Mesodermal cell (in vitro differentiated cells): ENCODE measurements around the gene TBX21.
A peak's percentile ranks its signal among the peaks of the same experiment; 100 is the strongest.

Experiments used
- H3K27ac ChIP-seq: 2 replicates; pipeline ENCODE4 v1.7.0; 2013; ENCODE audit warnings: mild to moderate bottlenecking, low read depth, low read length, moderate library complexity; ENCODE audit not compliant: severe bottlenecking
- H3K36me3 ChIP-seq: 2 replicates; pipeline ENCODE4 v1.7.1; 2013; ENCODE audit warnings: mild to moderate bottlenecking, low read length, moderate library complexity; ENCODE audit not compliant: control insufficient read depth, insufficient read depth
- H3K4me1 ChIP-seq: one replicate; pipeline ENCODE4 v1.7.1; 2013; ENCODE audit warnings: mild to moderate bottlenecking, low read length; ENCODE audit not compliant: insufficient read depth, control insufficient read depth, poor library complexity, severe bottlenecking
- H3K4me3 ChIP-seq: 2 replicates; pipeline ENCODE4 v1.7.0; 2013; ENCODE audit warnings: low read length, control low read depth, mild to moderate bottlenecking; ENCODE audit not compliant: insufficient read depth, poor library complexity, severe bottlenecking; ENCODE audit errors: extremely low read depth
- H3K9me3 ChIP-seq: 2 replicates; pipeline ENCODE4 v1.7.1; 2013; ENCODE audit warnings: mild to moderate bottlenecking, low read length, moderate library complexity; ENCODE audit not compliant: control insufficient read depth
- WGBS, 2 experiments: methylation state at CpG; one replicate each; pipeline ENCODE4 v1.1.5; 2013; ENCODE audit warnings: missing lambda C conversion rate in 2 of 2; ENCODE audit not compliant: insufficient coverage in 2 of 2; 5-methylcytosine and 5-hydroxymethylcytosine counted together

Gene TBX21

GRCh38 chr17:47726796-47727703, 6.0 kb upstream of the TBX21 start:
- no peaks in the 10 kb centered on the region for H3K9me3 ChIP-seq
- no peak overlapping the region for H3K27ac ChIP-seq
- WGBS, 2 experiments, result 89 to 92% methylated on average over 10 of the region's 12 CpGs

GRCh38 chr17:47727704-47728036, 5.4 kb upstream of the TBX21 start:
- no peak overlapping the region for H3K27ac ChIP-seq
- H3K4me3 ChIP-seq, result no peak overlapping the region
- no peaks in the 10 kb centered on the region for H3K9me3 ChIP-seq
- 89 to 97% methylated on average over 5 to 8 of the region's 9 CpGs for WGBS, 2 experiments
- no peaks in the 10 kb centered on the region for H3K36me3 ChIP-seq
- H3K4me1 ChIP-seq, result peaks cover 3% of the 10 kb centered on the region

More at GRCh38 chr17:47726796-47727703, 6.0 kb upstream of the TBX21 start:
- Histone ChIP-seq H3K4me3 (no peak overlapping the region), H3K36me3 (no peaks in the 10 kb centered on the region), H3K4me1 (peaks cover 3% of the 10 kb centered on the region)

- Histone ChIP-seq H3K36me3 (no peaks in the 10 kb centered on the region), H3K4me1 (peaks cover 3% of the 10 kb centered on the region), H3K27ac (no peak overlapping the region), H3K9me3 (no peaks in the 10 kb centered on the region), H3K4me3 (no peak overlapping the region)
- WGBS, 2 experiments, result 94% methylated on average over 2 of the region's 4 CpGs
Observed at GRCh38 chr17:47728214-47728877, 4.7 kb upstream of the TBX21 start.

DNA sequence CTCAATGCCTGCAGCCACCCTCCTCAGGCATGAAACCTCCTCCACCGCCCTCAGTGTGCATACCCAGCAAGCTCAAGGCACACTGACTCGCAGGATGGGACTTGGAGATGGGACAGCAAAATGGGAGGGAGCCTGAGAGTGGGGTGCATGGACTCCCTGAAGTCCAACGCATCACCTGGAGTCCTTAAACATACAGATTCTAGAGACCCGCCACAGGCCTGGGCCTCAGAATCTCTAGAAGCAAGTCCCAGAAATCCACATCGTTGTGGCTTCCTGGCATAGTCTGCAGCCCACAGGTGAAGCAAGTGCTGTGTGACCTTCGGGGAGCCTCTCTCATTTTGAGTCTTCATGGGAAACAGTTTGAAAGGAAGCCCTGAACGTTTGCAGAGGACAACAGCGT, 3.6 kb upstream of the TBX21 start:
- Histone ChIP-seq H3K36me3 (no peaks in the 10 kb centered on the region), H3K27ac (no peak overlapping the region), H3K4me1 (peaks cover 3% of the 10 kb centered on the region), H3K4me3 (no peak overlapping the region), H3K9me3 (no peaks in the 10 kb centered on the region)
- 82 to 92% methylated on average over 5 of the region's 8 CpGs for WGBS, 2 experiments

DNA sequence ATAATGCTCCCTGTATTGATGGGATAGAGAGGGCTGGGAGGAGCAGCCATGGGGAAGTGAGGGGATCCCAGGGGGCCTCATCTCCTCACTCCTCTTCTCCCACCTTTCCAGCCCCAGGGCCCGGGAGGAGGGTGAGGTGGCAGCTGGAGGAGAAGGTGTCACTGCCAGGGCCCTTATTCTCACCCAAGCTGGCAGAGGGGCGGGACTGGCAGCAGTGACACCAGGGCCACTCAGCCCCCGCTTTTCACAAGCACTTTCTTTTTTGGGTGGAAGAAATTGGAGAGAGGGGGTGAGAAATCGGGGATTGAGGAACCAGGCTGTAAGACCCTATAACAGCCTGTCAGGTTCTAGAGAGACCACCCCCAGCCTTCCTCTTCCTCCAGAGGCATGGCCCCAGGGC, 2.4 kb upstream of the TBX21 start:
- 100% methylated on average over 1 of the region's 4 CpGs; no CpG with 5 or more reads in 1 of the 2 experiments for WGBS, 2 experiments
- Histone ChIP-seq H3K36me3 (no peaks in the 10 kb centered on the region), H3K4me3 (no peak overlapping the region), H3K9me3 (no peaks in the 10 kb centered on the region), H3K27ac (no peak overlapping the region), H3K4me1 (peaks cover 3% of the 10 kb centered on the region)

GRCh38 chr17:47731396-47731795, 1.6 kb upstream of the TBX21 start:
- no peak overlapping the region for H3K4me3 ChIP-seq
- H3K36me3 ChIP-seq, result no peaks in the 10 kb centered on the region
- peaks cover 3% of the 10 kb centered on the region for H3K4me1 ChIP-seq
- H3K27ac ChIP-seq, result no peak overlapping the region
- no peaks in the 10 kb centered on the region for H3K9me3 ChIP-seq
- WGBS, 2 experiments, result 63 to 67% methylated on average over 1 of the region's 2 CpGs

- WGBS, 2 experiments, result 42 to 51% methylated on average over 10 to 12 of the region's 12 CpGs
- no peaks in the 10 kb centered on the region for H3K9me3 ChIP-seq
- peak overlapping the region; percentile 33 for H3K4me3 ChIP-seq
Observed at GRCh38 chr17:47732399-47733046, 513 bp upstream of the TBX21 start.

GRCh38 chr17:47733674-47734410, 806 bp downstream of the TBX21 start:
- Histone ChIP-seq H3K9me3 (no peaks in the 10 kb centered on the region), H3K36me3 (no peaks in the 10 kb centered on the region), H3K4me1 (peaks cover 3% of the 10 kb centered on the region), H3K4me3 (peak overlapping the region; percentile 33), H3K27ac (no peak overlapping the region)
- 9 to 17% methylated on average over 43 to 57 of the region's 60 CpGs for WGBS, 2 experiments

More at GRCh38 chr17:47732399-47733046, 513 bp upstream of the TBX21 start:
- Histone ChIP-seq H3K27ac (no peak overlapping the region), H3K36me3 (no peaks in the 10 kb centered on the region), H3K4me1 (peaks cover 3% of the 10 kb centered on the region)

DNA sequence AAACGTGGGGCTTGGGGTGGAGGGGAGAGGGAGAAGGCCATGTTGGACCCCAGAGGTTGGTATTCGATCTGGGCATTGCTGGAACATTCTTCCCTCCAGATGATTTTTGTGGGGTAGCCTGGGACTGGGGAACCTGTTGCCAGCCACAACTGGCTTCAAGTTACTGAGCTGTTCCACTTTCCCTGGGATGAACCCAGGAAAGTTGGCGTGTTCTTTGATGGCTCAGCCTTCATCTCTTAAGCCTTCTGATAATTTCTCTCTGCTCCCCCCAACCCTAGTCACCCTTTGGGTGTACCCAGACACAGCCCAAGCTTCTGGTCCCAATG, 2.1 kb downstream of the TBX21 start:
- WGBS, 2 experiments, result 89 to 95% methylated on average over 3 of the region's 3 CpGs
- H3K4me3 ChIP-seq, result no peak overlapping the region
- no peaks in the 10 kb centered on the region for H3K9me3 ChIP-seq
- no peaks in the 10 kb centered on the region for H3K36me3 ChIP-seq
- no peak overlapping the region for H3K27ac ChIP-seq
- H3K4me1 ChIP-seq, result peaks cover 3% of the 10 kb centered on the region

DNA sequence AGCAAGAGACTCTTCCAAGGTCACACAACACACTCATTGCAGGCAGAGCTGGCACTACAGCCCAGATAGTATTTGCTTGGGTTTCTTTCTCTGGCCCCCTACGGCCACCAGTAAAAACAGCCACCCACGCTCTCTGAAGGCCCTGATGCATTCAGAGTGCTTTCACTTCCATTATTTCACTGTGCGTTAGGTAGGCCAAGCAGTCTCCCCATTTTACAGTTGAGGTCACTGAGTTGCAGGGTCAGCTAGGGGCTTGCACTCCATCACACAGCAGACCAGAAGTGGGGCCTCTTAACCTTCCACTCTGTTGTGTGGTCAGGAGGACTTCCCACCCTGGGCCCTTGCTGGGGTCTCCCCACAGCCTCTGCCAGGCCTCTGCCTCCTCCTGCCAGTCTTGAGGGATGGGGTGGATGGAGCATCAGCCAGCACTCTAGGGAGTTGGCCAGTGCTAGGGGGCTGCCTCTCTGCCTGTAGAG, 2.5 kb downstream of the TBX21 start:
- 85 to 100% methylated on average over 3 of the region's 3 CpGs for WGBS, 2 experiments
- Histone ChIP-seq H3K36me3 (no peaks in the 10 kb centered on the region), H3K27ac (no peak overlapping the region)

More for the DNA sequence above, 2.5 kb downstream of the TBX21 start:
- Histone ChIP-seq H3K4me1 (peaks cover 3% of the 10 kb centered on the region), H3K4me3 (no peak overlapping the region), H3K9me3 (no peaks in the 10 kb centered on the region)
